A673 (cell line): ENCODE results near the gene ANAPC10. TPM values are rescaled to one million over a fixed set of nuclear protein-coding genes. Genes with fewer than 3 reads are reported as not detected.

Source experiments
- BruUV-seq: library from RNA; stranded (reverse); fragments of 400-500 nt; replicated peaks from 2 replicates; lab custom pipeline; 2021; lab: Mats Ljungman, UMichigan
- CTCF ChIA-PET: fragments of 300-600 bp; sonication (Branson Sonifier 250); formaldehyde crosslinking; loops from one replicate; lab custom pipeline; 2022; ENCODE audit warnings: antibody characterized with exemption; lab: Charles Lee
- POLR2A ChIA-PET: fragments of 300-600 bp; sonication (Branson Sonifier 250); formaldehyde crosslinking; loops from one replicate; lab custom pipeline; 2022; ENCODE audit warnings: antibody characterized with exemption; ENCODE audit not compliant: low non-redundant PET; lab: Charles Lee
- DNase-seq: peaks from one replicate; pipeline ENCODE4 v3.0.0-alpha.2; 2015; ENCODE audit warnings: low spot score
- H3K27ac ChIP-seq: fragments of 200-600 bp; sonication (generic); 2 replicates; pipeline ENCODE4 v1.5.1; 2016; ENCODE audit warnings: mixed run types, low read depth, mild to moderate bottlenecking, mixed read lengths, antibody characterized with exemption, low read length; ENCODE audit not compliant: poor library complexity, severe bottlenecking
- H3K27me3 ChIP-seq: fragments of 200-600 bp; sonication (generic); replicated peaks from 2 replicates; pipeline ENCODE4 v1.6.1; 2017; ENCODE audit warnings: mixed run types, low read depth, mild to moderate bottlenecking, mixed read lengths, antibody characterized with exemption, low read length; ENCODE audit not compliant: insufficient read depth, poor library complexity
- H3K36me3 ChIP-seq: fragments of 200-600 bp; sonication (generic); 2 replicates; pipeline ENCODE4 v1.6.1; 2016; ENCODE audit warnings: mixed run types, mild to moderate bottlenecking, mixed read lengths, antibody characterized with exemption, low read length; ENCODE audit not compliant: insufficient read depth, poor library complexity, severe bottlenecking
- H3K4me1 ChIP-seq: fragments of 200-600 bp; sonication (generic); 2 replicates; pipeline ENCODE4 v1.6.1; 2017; ENCODE audit warnings: mixed run types, mild to moderate bottlenecking, mixed read lengths, antibody characterized with exemption, low read length; ENCODE audit not compliant: insufficient read depth, poor library complexity, severe bottlenecking
- H3K4me3 ChIP-seq: fragments of 200-600 bp; sonication (generic); 2 replicates; pipeline ENCODE4 v1.5.1; 2016; ENCODE audit warnings: low read depth, mixed run types, mild to moderate bottlenecking, mixed read lengths, low read length; ENCODE audit not compliant: poor library complexity, severe bottlenecking
- H3K9me3 ChIP-seq: fragments of 200-600 bp; sonication (generic); 2 replicates; pipeline ENCODE4 v1.6.1; 2016; ENCODE audit warnings: mixed run types, low read depth, mild to moderate bottlenecking, mixed read lengths, antibody characterized with exemption, low read length; ENCODE audit not compliant: poor library complexity, severe bottlenecking
- EZH2 ChIP-seq: fragments of 200-600 bp; sonication (generic); IDR thresholded peaks from 2 replicates; pipeline ENCODE4 v1.6.1; 2017; ENCODE audit warnings: borderline replicate concordance, low read depth, mild to moderate bottlenecking, mixed read lengths, antibody characterized with exemption, low read length; ENCODE audit not compliant: poor library complexity, severe bottlenecking
- intact Hi-C: fragments of 100-400 bp; cut with micrococcal nuclease; formaldehyde crosslinking; loops from one replicate; pipeline ENCODE4 v1.10.0; 2022; ENCODE audit not compliant: unreplicated experiment
- total RNA-seq: library from RNA; stranded (reverse); gene quantifications from 2 replicates; pipeline ENCODE4 v1.2.3, GENCODE V29; 2021
- TF ChIP-seq, protein P1 (sequence below): fragments of 300-800, 200-600 bp; sonication (generic); conservative IDR thresholded peaks from 2 replicates; pipeline ENCODE4 v1.5.1; 2017; ENCODE audit warnings: low read depth, mild to moderate bottlenecking, antibody characterized with exemption, low read length, moderate library complexity, mixed read lengths

The ANAPC10 gene
- total RNA-seq, 1 experiment from 2014 or later, result 30.5 TPM

DNA sequence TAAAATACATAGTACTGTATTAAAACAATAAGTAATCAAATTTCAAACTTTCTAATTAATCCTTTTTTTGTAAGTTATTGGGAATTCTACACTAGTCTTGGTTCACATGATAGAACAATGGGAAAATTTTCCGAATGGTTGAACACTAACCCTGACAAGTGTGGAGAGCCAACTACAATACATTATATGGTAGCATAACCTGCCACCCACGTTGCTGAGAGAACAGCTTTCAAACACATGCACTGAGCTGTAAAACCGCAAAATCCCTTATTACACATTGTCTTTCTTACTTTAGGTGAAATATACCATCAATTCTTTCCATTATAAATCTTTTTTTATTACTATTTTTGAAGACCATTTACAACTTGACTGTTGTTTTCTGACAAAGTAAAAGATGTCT lies 54.7 kb downstream of the ANAPC10 start:
- H3K4me3 ChIP-seq, result no peak overlapping the region
- TF ChIP-seq EZH2, result no peak
- TF ChIP-seq, protein P1, sequence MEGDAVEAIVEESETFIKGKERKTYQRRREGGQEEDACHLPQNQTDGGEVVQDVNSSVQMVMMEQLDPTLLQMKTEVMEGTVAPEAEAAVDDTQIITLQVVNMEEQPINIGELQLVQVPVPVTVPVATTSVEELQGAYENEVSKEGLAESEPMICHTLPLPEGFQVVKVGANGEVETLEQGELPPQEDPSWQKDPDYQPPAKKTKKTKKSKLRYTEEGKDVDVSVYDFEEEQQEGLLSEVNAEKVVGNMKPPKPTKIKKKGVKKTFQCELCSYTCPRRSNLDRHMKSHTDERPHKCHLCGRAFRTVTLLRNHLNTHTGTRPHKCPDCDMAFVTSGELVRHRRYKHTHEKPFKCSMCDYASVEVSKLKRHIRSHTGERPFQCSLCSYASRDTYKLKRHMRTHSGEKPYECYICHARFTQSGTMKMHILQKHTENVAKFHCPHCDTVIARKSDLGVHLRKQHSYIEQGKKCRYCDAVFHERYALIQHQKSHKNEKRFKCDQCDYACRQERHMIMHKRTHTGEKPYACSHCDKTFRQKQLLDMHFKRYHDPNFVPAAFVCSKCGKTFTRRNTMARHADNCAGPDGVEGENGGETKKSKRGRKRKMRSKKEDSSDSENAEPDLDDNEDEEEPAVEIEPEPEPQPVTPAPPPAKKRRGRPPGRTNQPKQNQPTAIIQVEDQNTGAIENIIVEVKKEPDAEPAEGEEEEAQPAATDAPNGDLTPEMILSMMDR, result no peak
- CTCF ChIA-PET, result no interaction called here
- intact Hi-C loops, result no loop called here
- H3K27ac ChIP-seq, result no peak overlapping the region
- no peaks in the 10 kb centered on the region for H3K36me3 ChIP-seq
- no peak for DNase-seq
- POLR2A ChIA-PET, result no interaction called here
- BruUV-seq, result no TSS peak
- no peaks in the 10 kb centered on the region for H3K9me3 ChIP-seq
- H3K27me3 ChIP-seq, result no peaks in the 10 kb centered on the region
- H3K4me1 ChIP-seq, result peaks cover 4% of the 10 kb centered on the region

DNA sequence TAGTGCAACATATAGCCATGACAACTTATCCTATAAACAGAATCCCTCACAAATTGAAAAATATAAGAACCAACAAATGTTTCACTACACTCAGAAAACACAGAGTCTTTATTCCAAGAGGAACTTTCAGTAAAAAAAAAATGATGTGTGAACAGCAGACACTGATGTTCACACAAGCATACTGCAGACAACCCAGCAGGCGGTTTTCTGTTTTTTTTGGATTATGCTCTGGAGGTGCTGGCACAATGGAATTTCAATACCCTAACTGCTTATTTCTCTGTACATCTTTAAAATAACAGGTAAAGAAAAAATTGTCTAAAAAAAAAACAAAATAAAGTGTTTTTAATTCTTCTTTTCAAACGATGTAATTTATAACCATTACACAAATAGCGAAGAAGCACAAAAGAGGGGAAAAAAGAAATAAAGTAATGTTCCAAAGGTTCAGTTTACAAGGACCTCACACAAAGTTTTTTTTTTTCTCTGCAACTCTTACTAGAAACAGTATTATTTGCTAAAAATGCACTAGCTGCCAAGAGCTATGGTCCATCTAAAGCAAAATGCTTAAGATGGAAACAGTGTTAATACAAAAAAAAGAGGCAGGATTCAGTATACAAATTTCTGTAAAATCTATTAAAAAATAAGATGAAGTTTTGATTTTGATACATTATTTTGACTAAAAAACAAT lies 55.3 kb downstream of the ANAPC10 start:
- ChIA-PET POLR2A (no interaction called here), CTCF (no interaction called here)
- Histone ChIP-seq H3K36me3 (no peaks in the 10 kb centered on the region), H3K9me3 (no peaks in the 10 kb centered on the region), H3K27me3 (no peaks in the 10 kb centered on the region), H3K27ac (no peak overlapping the region), H3K4me1 (peaks cover 4% of the 10 kb centered on the region), H3K4me3 (no peak overlapping the region)
- intact Hi-C loops, result no loop called here
- DNase-seq, result no peak
- no TSS peak for BruUV-seq
- TF ChIP-seq, protein P1, result no peak
- no peak for TF ChIP-seq EZH2

DNA sequence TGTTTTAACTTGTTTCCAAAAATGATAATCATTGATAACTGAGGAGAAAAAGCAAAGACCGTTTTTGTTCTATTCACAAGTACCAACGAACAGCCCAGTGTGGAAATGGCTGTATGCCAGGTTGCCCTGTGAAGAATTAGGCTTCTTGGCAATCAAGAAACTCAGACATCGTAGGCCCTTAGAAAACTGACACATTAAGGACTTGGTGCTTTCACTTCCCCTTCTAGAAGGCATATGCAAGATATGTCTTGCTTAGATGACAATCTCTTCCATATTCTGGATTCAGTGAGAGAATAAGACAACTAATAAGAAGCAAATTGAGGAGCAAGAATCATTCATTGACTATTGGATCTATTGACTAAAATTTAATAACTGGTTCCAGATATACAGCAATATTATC lies 56.6 kb downstream of the ANAPC10 start:
- Histone ChIP-seq H3K4me1 (peaks cover 4% of the 10 kb centered on the region), H3K4me3 (no peak overlapping the region), H3K27me3 (no peaks in the 10 kb centered on the region), H3K27ac (no peak overlapping the region), H3K9me3 (no peaks in the 10 kb centered on the region), H3K36me3 (no peaks in the 10 kb centered on the region)
- no TSS peak for BruUV-seq
- DNase-seq, result peak; percentile 34
- TF ChIP-seq, protein P1, result no peak
- TF ChIP-seq EZH2, result no peak
- ChIA-PET CTCF (no interaction called here), POLR2A (no interaction called here)
- intact Hi-C loops, result no loop called here
